Activated T-cell treated with anti-CD3 and anti-CD28 coated beads, Interleukin-2, amount 50 U/mL, for 4 hours (primary cell): ENCODE measurements around the gene PRDM10. TPM values are rescaled to one million over a fixed set of nuclear protein-coding genes. Genes with fewer than 3 reads are reported as not detected.
"Not testable (repeated sequence)": the region's sequence is repeated elsewhere in the genome, so short reads cannot be mapped to it uniquely, and the experiment has no call there.

ENCODE experiments used
- ATAC-seq, 2 donors: fragments of 200-7000 bp; cut with Tn5 transposase; one replicate each; pipeline ENCODE4 v1.10.0; 2021
- DNase-seq: peaks from one replicate; pipeline ENCODE4 v3.0.0-alpha.2; 2020
- H3K27me3 Mint-ChIP-seq: one replicate; pipeline ENCODE4 v1.8.0; 2021; ENCODE audit warnings: low read depth, mixed read lengths
- H3K36me3 Mint-ChIP-seq: one replicate; pipeline ENCODE4 v1.8.0; 2022; ENCODE audit warnings: mixed read lengths; ENCODE audit not compliant: insufficient read depth
- H3K4me1 Mint-ChIP-seq: one replicate; pipeline ENCODE4 v1.8.0; 2021; ENCODE audit warnings: low read depth, mixed read lengths
- H3K4me3 Mint-ChIP-seq: one replicate; pipeline ENCODE4 v1.8.0; 2021; ENCODE audit warnings: mild to moderate bottlenecking, moderate library complexity, mixed read lengths
- H3K9me3 Mint-ChIP-seq: one replicate; pipeline ENCODE4 v1.8.0; 2021; ENCODE audit warnings: mixed read lengths
- total RNA-seq, 3 donors: library from RNA; stranded (reverse); gene quantifications; one replicate each; pipeline ENCODE4 v1.2.1, GENCODE V29; 2021

PRDM10 gene
- total RNA-seq, 3 donors from 2014 or later, result 10.1 to 13.9 (median 12.2) TPM

- ATAC-seq (no peak), DNase-seq (no peak)
- no peaks in the 10 kb centered on the region for H3K9me3 Mint-ChIP-seq
- peaks cover 26% of the 10 kb centered on the region for H3K36me3 Mint-ChIP-seq
- H3K4me3 Mint-ChIP-seq, result no peak overlapping the region
- H3K4me1 Mint-ChIP-seq, result peaks cover under 1% of the 10 kb centered on the region
- no peaks in the 10 kb centered on the region for H3K27me3 Mint-ChIP-seq
Observed at GRCh38 chr11:129955282-129955681, 47.4 kb downstream of the PRDM10 start.

- H3K4me1 Mint-ChIP-seq, DNase-seq, H3K27me3 Mint-ChIP-seq, H3K9me3 Mint-ChIP-seq, ATAC-seq, H3K4me3 Mint-ChIP-seq: not testable (repeated sequence)
- peaks cover 24% of the 10 kb centered on the region for H3K36me3 Mint-ChIP-seq
Observed at GRCh38 chr11:129954703-129955102, 47.9 kb downstream of the PRDM10 start.

GRCh38 chr11:129951866-129952262 lies 50.8 kb downstream of the PRDM10 start:
- Mint-ChIP-seq H3K4me1 (no peaks in the 10 kb centered on the region), H3K4me3 (no peak overlapping the region), H3K27me3 (no peaks in the 10 kb centered on the region), H3K9me3 (no peaks in the 10 kb centered on the region), H3K36me3 (peaks cover 20% of the 10 kb centered on the region)
- ATAC-seq, result no peak
- DNase-seq, result no peak

- ATAC-seq (no peak), DNase-seq (no peak)
- H3K4me1 Mint-ChIP-seq, result no peaks in the 10 kb centered on the region
- H3K27me3 Mint-ChIP-seq, result no peaks in the 10 kb centered on the region
- H3K9me3 Mint-ChIP-seq, result no peaks in the 10 kb centered on the region
- H3K4me3 Mint-ChIP-seq, result no peak overlapping the region
- H3K36me3 Mint-ChIP-seq, result peaks cover 25% of the 10 kb centered on the region
Observed at GRCh38 chr11:129951201-129951865, 51.3 kb downstream of the PRDM10 start.

GRCh38 chr11:129950101-129951091 lies 52.2 kb downstream of the PRDM10 start:
- Mint-ChIP-seq H3K9me3 (no peaks in the 10 kb centered on the region), H3K4me3 (no peak overlapping the region), H3K4me1 (no peaks in the 10 kb centered on the region), H3K27me3 (no peaks in the 10 kb centered on the region), H3K36me3 (peaks cover 25% of the 10 kb centered on the region)
- DNase-seq (no peak), ATAC-seq (no peak)

- no peak for DNase-seq
- Mint-ChIP-seq H3K9me3 (no peaks in the 10 kb centered on the region), H3K27me3 (no peaks in the 10 kb centered on the region), H3K4me1 (no peaks in the 10 kb centered on the region), H3K36me3 (peaks cover 27% of the 10 kb centered on the region), H3K4me3 (no peak overlapping the region)
- no peak for ATAC-seq
Observed at GRCh38 chr11:129948926-129949466, 53.6 kb downstream of the PRDM10 start.

GRCh38 chr11:129947474-129947873 lies 55.2 kb downstream of the PRDM10 start:
- no peaks in the 10 kb centered on the region for H3K9me3 Mint-ChIP-seq
- H3K4me3 Mint-ChIP-seq, result no peak overlapping the region
- peaks cover 30% of the 10 kb centered on the region for H3K36me3 Mint-ChIP-seq
- ATAC-seq (no peak), DNase-seq (no peak)
- no peaks in the 10 kb centered on the region for H3K4me1 Mint-ChIP-seq
- no peaks in the 10 kb centered on the region for H3K27me3 Mint-ChIP-seq

GRCh38 chr11:129946965-129947364 lies 55.7 kb downstream of the PRDM10 start:
- no peak for ATAC-seq
- Mint-ChIP-seq H3K4me1 (no peaks in the 10 kb centered on the region), H3K4me3 (no peak overlapping the region), H3K36me3 (peaks cover 34% of the 10 kb centered on the region), H3K27me3 (no peaks in the 10 kb centered on the region), H3K9me3 (no peaks in the 10 kb centered on the region)
- DNase-seq, result no peak

GRCh38 chr11:129946256-129946655 lies 56.4 kb downstream of the PRDM10 start:
- DNase-seq (no peak), ATAC-seq (no peak)
- Mint-ChIP-seq H3K27me3 (no peaks in the 10 kb centered on the region), H3K4me1 (no peaks in the 10 kb centered on the region), H3K36me3 (peaks cover 40% of the 10 kb centered on the region), H3K9me3 (no peaks in the 10 kb centered on the region), H3K4me3 (no peak overlapping the region)

- Mint-ChIP-seq H3K9me3 (no peaks in the 10 kb centered on the region), H3K4me1 (no peaks in the 10 kb centered on the region), H3K36me3 (peaks cover 44% of the 10 kb centered on the region), H3K4me3 (no peak overlapping the region), H3K27me3 (no peaks in the 10 kb centered on the region)
- ATAC-seq (no peak), DNase-seq (no peak)
Observed at GRCh38 chr11:129945373-129945772, 57.3 kb downstream of the PRDM10 start.

- peaks cover 43% of the 10 kb centered on the region for H3K36me3 Mint-ChIP-seq
- no peaks in the 10 kb centered on the region for H3K27me3 Mint-ChIP-seq
- no peak overlapping the region for H3K4me3 Mint-ChIP-seq
- DNase-seq, result no peak
- no peaks in the 10 kb centered on the region for H3K9me3 Mint-ChIP-seq
- no peaks in the 10 kb centered on the region for H3K4me1 Mint-ChIP-seq
- no peak for ATAC-seq
Observed at GRCh38 chr11:129944696-129945095, 57.9 kb downstream of the PRDM10 start.

- Mint-ChIP-seq H3K27me3 (no peaks in the 10 kb centered on the region), H3K4me1 (no peaks in the 10 kb centered on the region), H3K36me3 (peaks cover 46% of the 10 kb centered on the region), H3K4me3 (no peak overlapping the region), H3K9me3 (no peaks in the 10 kb centered on the region)
- DNase-seq (no peak), ATAC-seq (no peak)
Observed at GRCh38 chr11:129943036-129943435, 59.6 kb downstream of the PRDM10 start.

- H3K36me3 Mint-ChIP-seq, result peaks cover 31% of the 10 kb centered on the region
- no peaks in the 10 kb centered on the region for H3K27me3 Mint-ChIP-seq
- H3K4me3 Mint-ChIP-seq, result no peak overlapping the region
- DNase-seq (no peak), ATAC-seq (no peak)
- H3K4me1 Mint-ChIP-seq, result no peaks in the 10 kb centered on the region
- no peaks in the 10 kb centered on the region for H3K9me3 Mint-ChIP-seq
Observed at GRCh38 chr11:129939510-129939909, 63.1 kb downstream of the PRDM10 start.

- DNase-seq, result no peak
- no peak for ATAC-seq
- Mint-ChIP-seq H3K9me3 (no peaks in the 10 kb centered on the region), H3K27me3 (no peaks in the 10 kb centered on the region), H3K4me3 (no peak overlapping the region), H3K4me1 (no peaks in the 10 kb centered on the region), H3K36me3 (peaks cover 37% of the 10 kb centered on the region)
Observed at GRCh38 chr11:129938764-129939163, 63.9 kb downstream of the PRDM10 start.
